GM13976 (cell line): ENCODE measurements around the gene AQP2.

ENCODE experiments used
- DNase-seq: peaks from one replicate; pipeline ENCODE4 v3.0.0; 2012; ENCODE audit warnings: low spot score
- in situ Hi-C: fragments of 300-500 bp; cut with MboI; formaldehyde crosslinking; loops from one replicate; pipeline ENCODE4 v1.12.0; 2022; ENCODE audit warnings: low sequenced_read_pairs, mixed read lengths, inconsistent platforms; ENCODE audit not compliant: unreplicated experiment
- TF ChIP-seq, protein P1 (sequence below): IDR thresholded peaks from 2 replicates; pipeline ENCODE4 v1.5.1; 2012; ENCODE audit warnings: borderline replicate concordance, mild to moderate bottlenecking; ENCODE audit not compliant: insufficient read depth; ENCODE audit errors: extremely low read depth, missing control alignments, control extremely low read depth

AQP2 gene

DNA sequence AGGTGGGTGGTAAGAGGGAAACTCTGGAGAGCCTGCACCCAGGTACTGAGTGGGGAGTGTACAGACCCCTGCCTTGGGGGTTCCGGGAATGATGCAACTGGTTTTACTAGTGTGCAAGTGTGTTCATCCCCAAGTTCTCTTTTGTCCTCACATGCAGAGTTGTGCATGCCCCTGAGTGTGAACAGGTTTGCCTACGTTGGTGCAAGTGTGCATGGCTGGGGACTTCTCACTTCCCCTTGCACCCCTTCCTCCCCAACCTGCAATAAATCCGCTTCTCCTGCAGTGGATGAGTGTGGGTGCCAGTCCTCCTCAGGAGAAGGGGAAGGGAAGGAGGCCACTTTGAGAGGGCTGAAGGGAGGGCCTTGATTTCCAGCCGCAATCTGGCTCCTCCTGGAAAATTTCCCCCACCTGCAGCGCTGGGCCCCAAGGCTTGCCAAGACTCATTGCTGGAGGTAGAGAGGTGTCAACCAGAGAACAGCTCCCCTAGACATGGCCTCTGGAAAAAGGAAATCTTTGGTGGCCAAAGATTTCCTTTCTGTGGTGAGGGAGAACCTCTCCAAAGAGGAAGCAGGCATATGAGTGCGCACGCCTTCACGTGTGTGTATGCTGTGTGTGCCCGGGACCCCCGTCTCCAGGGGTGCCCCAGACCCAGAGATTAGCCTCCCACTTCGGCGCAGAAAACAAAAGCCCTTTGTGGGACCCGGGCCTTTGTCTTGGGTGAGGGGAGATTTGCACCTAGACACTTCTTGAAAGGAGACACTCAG lies 5.5 kb downstream of the AQP2 start:
- in situ Hi-C loops: no loop called here
- DNase-seq: no peak
- TF ChIP-seq, protein P1, sequence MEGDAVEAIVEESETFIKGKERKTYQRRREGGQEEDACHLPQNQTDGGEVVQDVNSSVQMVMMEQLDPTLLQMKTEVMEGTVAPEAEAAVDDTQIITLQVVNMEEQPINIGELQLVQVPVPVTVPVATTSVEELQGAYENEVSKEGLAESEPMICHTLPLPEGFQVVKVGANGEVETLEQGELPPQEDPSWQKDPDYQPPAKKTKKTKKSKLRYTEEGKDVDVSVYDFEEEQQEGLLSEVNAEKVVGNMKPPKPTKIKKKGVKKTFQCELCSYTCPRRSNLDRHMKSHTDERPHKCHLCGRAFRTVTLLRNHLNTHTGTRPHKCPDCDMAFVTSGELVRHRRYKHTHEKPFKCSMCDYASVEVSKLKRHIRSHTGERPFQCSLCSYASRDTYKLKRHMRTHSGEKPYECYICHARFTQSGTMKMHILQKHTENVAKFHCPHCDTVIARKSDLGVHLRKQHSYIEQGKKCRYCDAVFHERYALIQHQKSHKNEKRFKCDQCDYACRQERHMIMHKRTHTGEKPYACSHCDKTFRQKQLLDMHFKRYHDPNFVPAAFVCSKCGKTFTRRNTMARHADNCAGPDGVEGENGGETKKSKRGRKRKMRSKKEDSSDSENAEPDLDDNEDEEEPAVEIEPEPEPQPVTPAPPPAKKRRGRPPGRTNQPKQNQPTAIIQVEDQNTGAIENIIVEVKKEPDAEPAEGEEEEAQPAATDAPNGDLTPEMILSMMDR: no peak

DNA sequence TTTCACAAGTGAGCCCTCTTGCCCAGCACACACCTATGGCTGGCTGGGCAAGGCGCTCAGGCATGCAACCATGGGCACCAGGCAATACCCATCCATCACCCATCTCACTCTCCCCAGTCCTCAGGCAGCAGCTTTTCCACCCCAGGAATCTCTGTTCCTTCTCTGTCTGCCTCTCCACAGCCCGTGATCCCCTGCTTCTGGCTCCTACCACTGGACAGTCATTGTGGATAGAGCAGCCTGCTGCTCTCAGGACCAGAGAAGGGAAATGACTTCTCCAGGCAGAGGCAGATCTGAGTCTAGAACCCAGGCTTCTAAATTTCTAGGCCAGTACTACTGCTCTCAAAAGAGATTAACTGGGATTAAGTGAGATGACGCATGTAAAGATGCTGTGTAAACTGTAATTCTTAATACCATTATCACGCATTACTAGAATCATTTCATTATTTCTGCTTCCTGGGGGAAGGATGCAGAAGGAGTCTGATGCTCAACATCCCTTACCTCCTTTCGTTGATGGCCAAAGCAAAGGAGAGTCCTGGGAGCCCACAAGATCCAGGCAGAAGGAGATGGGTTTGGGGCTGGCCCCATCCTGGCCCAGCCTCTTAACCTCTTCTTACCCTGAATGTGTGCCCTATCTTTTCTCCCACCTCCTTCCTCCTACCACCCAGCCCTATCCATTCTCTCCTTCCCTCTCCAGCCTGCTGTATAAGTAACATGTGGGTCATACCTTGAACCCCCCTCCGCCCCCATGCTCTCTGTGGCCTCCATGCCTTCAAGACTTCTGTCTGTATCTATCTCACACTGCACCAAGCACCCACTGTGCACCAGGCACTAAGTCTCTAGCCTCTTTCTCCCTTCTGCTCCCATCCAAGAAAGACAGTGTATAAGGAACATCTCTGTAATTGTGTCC lies 6.4 kb downstream of the AQP2 start:
- in situ Hi-C loops: no loop called here
- no peak for DNase-seq
- TF ChIP-seq, protein P1: no peak

- DNase-seq: no peak
- in situ Hi-C loops: no loop called here
- TF ChIP-seq, protein P1: no peak
Observed at GRCh38 chr12:49957570-49957967, 7.0 kb downstream of the AQP2 start.

DNA sequence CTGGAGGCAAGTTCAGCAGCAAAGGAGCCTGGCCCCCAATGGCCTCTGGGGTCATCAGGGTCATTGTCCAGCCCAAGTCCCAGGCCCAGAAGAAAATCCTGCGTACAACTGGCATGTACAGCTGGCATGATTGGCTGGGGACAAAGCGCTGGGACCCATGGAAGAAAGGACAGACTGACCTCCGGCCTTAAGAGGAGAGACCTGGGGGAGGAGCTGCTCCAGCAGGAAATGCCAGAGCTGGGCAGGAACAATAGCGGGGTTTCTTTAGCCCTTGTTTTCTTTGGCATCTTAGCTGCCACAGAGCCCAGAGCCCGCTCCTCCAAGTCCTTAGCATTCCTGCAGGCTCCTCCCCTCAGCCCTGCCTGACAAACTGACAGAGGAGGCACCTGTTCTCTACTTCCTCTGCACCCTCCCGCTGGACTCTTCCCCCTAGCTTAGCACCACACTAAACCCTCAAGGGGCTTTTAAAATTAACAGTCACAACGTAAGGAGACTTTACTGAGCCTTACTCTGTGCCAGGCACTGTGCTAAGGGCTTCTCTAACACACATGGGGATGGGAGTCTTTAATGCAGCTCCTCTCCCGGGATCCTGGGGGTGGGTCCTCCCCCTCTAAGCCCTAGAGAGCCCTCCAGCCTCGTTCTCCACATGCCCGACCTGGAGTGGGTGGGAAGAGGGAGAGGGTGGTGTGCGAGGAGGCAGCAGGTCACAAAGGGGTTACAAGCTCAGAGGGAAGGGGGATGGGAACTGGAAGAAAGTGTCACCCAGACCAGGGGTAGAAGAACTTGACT lies 9.3 kb downstream of the AQP2 start:
- DNase-seq: no peak
- TF ChIP-seq, protein P1: no peak
- in situ Hi-C loops: no loop called here

DNA sequence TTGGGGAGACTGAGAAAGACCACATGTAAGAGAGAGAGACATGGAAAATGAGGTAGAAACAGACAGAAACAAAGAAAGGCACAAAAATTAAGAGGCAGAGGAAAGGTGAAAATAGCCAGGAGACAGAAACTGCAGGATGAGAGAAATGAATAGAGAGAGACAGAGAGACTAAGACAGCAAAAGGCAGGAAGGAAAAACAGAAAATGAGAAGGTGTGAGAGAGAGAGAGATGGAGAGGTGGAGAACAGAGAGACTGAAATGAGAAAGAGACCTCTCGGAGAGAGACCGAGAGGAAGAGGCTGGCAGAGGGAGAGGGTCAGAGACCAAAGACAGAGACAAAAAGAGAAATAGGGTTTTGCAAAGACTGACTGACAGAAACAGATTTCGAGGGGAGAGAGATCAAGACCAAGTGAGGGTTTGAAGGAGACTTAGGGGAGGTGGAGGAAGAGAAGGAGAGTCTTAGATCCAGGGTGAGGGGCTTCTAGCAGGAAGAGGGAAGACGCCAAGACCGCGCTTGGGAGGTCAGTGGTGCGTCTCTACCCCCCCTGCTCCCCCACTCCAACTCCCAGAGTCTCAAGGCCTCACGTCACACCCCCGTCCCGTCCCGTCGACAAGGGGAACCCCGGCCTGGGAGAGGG lies 10.1 kb downstream of the AQP2 start:
- no peak for DNase-seq
- in situ Hi-C loops: no loop called here
- TF ChIP-seq, protein P1: no peak
